GM12864 (cell line): ENCODE measurements around the gene NFASC.

Source experiments
- DNase-seq: peaks from one replicate; pipeline ENCODE4 v3.0.0-alpha.2; 2011; ENCODE audit warnings: low read depth
- H3K4me3 ChIP-seq: 2 replicates; pipeline ENCODE4 v1.5.1; 2011; ENCODE audit warnings: mild to moderate bottlenecking, low read depth, low read length, control low read depth
- TF ChIP-seq, protein P1 (sequence below): IDR thresholded peaks from 2 replicates; pipeline ENCODE4 v1.5.1; 2011; ENCODE audit warnings: low read depth, mild to moderate bottlenecking, moderate library complexity, low read length, control low read depth, inconsistent platforms; ENCODE audit errors: missing control alignments

The NFASC gene

DNA sequence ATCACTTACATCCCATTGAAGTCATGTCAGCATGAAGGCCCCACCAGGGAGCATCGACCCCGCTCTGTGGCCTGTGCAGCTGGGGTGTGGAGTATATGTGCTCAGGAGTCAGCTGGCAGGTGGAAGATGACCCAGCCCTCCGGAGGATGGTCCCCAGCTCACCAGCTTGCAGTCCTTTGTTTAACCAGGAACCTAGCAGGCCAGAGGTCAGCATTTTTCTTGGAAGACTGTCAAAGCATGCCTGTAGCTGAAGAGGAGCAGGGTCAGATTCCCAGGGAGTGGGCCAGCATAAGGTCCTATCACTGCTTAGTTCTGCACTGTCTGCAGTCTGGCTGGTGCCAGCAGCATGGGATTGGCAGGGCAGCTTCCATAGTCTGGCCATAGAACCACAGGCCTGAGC, 12.7 kb downstream of the NFASC start:
- H3K4me3 ChIP-seq: no peak overlapping the region
- no peak for DNase-seq
- TF ChIP-seq, protein P1, sequence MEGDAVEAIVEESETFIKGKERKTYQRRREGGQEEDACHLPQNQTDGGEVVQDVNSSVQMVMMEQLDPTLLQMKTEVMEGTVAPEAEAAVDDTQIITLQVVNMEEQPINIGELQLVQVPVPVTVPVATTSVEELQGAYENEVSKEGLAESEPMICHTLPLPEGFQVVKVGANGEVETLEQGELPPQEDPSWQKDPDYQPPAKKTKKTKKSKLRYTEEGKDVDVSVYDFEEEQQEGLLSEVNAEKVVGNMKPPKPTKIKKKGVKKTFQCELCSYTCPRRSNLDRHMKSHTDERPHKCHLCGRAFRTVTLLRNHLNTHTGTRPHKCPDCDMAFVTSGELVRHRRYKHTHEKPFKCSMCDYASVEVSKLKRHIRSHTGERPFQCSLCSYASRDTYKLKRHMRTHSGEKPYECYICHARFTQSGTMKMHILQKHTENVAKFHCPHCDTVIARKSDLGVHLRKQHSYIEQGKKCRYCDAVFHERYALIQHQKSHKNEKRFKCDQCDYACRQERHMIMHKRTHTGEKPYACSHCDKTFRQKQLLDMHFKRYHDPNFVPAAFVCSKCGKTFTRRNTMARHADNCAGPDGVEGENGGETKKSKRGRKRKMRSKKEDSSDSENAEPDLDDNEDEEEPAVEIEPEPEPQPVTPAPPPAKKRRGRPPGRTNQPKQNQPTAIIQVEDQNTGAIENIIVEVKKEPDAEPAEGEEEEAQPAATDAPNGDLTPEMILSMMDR: no peak

DNA sequence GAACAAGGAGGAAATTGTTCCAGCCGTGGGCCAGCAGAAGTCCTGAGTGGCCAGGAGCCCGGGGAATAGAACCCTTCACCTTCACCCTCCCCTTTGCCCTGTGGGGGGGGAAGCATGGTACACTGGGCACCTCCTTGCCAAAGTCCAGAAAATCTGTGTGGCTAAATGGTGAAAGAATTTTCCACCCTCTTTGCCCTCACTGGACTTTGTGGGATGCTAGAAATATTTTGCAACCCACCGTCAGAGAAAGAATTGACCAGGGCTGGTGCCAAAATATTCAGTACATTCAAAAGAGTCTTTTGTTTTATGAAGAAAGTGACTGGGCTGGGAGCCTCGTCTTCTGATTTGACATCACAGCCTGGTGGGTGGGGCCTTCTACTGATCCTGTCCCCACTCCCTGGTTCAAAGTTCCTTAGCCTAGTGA, 14.6 kb downstream of the NFASC start:
- TF ChIP-seq, protein P1: no peak
- no peak overlapping the region for H3K4me3 ChIP-seq
- no peak for DNase-seq

DNA sequence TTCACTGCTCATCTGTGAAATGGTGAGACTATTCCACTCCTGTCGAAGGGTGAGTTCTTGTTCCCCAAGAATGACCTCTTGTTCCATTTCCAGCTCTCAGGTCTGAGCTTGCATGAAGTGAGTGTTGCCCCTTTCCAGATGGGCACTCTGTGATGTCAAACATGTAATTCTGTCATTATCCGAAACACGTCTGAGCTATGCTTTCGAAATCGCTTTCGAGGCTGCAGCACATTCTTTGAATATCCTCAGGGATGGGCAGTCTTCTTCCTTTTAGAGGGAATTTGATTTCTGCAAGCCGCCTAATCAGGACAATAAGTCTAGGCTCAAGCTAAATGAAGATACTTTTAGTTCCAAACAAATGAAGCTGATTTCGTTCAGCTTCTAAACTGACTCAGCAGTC, 15.1 kb downstream of the NFASC start:
- TF ChIP-seq, protein P1: no peak
- no peak overlapping the region for H3K4me3 ChIP-seq
- DNase-seq: no peak

DNA sequence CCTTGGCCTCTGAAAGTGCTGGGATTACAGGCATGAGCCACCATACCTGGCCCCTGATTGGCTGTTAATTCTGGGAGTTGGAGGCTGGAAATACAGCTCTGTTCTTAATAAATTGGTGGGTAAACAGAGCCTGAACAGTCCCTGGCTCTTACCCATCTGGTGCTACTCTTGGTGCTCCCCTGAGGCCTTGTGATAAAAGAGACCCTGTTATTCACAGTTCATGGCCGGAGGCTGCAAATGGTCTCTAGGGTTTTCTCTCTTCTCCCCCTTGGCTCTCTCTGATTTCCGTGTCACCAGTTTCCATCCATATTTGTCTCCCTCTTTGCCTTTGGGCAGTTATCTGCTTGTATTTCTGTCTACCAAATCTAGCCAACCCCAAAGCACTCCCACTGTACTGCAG, 17.2 kb downstream of the NFASC start:
- no peak for DNase-seq
- TF ChIP-seq, protein P1: no peak

DNA sequence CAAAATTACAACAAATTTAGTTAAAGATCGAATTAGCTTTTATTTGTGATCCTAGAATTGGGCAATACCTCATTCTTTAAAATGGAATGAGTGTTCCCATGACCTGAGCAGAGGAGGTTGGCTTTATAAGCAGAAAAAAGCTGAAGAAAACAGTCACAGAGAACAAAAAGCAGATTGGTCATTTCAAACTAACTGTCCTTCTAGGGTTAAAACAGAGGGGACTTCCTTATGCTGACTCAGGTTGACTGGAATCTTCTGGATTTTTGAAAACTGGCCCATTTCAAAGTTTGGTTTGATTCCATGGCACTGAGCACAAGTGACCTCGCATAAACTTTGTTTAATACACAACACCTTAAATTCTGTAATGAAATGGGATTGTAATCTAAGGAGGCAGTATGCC, 17.6 kb downstream of the NFASC start:
- TF ChIP-seq, protein P1: no peak
- H3K4me3 ChIP-seq: no peak overlapping the region
- DNase-seq: no peak

More for the DNA sequence above, 17.2 kb downstream of the NFASC start:
- H3K4me3 ChIP-seq: no peak overlapping the region

DNA sequence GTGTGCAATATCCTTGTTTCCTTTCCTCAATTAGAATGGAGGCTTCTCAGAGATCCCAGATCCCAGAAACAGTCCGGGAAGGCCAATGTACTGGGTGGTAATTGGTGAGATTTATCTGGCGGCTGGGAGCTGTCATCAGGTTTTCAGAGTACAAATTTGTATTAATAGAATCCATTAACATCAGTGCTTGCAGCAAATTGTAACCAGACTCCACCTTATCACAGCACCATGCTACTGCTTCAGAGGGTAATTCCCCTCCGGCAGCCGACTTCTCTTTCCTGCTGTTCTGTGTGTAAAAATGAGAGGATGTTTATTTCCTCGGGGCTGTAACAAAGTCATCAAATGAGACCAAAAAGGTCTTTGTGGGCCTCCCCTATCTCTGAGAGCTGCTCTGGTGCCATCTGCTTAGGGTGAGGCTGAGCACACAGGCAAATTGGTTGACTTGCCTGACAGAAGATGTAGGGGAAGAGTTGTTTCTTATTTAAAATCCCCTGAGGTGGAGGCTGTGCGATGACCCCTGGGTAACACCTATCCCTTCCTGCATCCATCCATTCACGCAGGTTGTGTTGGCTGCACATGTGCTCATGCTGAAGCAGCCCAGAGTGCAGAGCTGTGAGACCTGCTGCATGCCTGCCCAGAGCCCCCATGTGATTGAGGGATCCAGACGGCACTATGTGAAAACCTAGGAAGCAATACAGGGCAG, 19.2 kb downstream of the NFASC start:
- DNase-seq: no peak
- no peak overlapping the region for H3K4me3 ChIP-seq
- TF ChIP-seq, protein P1: no peak

DNA sequence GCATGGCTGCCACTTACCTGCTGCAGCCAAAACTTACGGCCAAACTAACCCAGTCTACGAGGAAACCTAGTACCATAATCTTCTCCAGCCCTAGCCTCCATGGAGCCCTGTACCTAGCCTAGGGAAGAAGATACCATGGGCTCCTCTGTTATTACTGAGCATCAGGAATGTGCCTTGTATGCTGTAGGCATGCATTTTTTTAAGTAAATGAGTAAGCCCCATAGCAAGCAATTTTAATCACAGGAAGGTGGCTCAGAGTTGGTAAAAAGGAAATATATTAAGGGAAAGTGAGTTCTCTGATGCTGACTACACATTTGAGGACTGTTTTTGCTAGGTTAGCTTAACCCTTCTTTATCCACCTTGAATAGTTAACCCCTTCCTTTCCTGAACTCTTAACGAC, 21.2 kb downstream of the NFASC start:
- no peak for DNase-seq
- TF ChIP-seq, protein P1: no peak
- no peak overlapping the region for H3K4me3 ChIP-seq
